Ascending aorta (tissue), 2 donors: ENCODE results near the gene STX3. TPM values are rescaled to one million over a fixed set of nuclear protein-coding genes. Genes with fewer than 3 reads are reported as not detected.
"Not testable (repeated sequence)": the region's sequence is repeated elsewhere in the genome, so short reads cannot be mapped to it uniquely, and the experiment has no call there.

Experiments
- DNase-seq, 2 donors: peaks; one replicate each; pipeline ENCODE4 v3.0.0-alpha.2; 2019; ENCODE audit warnings: low spot score in 2 of 2
- H3K27ac ChIP-seq, 2 donors: fragments of 200-600 bp; sonication (generic); one replicate each; pipeline ENCODE4 v1.5.1; 2016 to 2017; ENCODE audit warnings: mild to moderate bottlenecking in 1 of 2
- H3K27me3 ChIP-seq: fragments of 200-600 bp; sonication (generic); one replicate; pipeline ENCODE4 v1.5.1; 2017
- H3K36me3 ChIP-seq, 2 donors: fragments of 200-600 bp; sonication (generic); one replicate each; pipeline ENCODE4 v1.5.1; 2016
- H3K4me1 ChIP-seq, 2 donors: fragments of 200-600 bp; sonication (generic); one replicate each; pipeline ENCODE4 v1.5.1; 2016 to 2017; ENCODE audit warnings: mild to moderate bottlenecking in 1 of 2
- H3K4me3 ChIP-seq, 2 donors: fragments of 200-600 bp; sonication (generic); one replicate each; pipeline ENCODE4 v1.5.1; 2016 to 2017; ENCODE audit warnings: mild to moderate bottlenecking in 1 of 2
- H3K9me3 ChIP-seq, 2 donors: fragments of 200-600 bp; sonication (generic); one replicate each; pipeline ENCODE4 v1.5.1; 2016
- CTCF ChIP-seq, 3 experiments: fragments of 200-600 bp in 2 of 3; fragments of 450-650 bp in 1 of 3; sonication (generic) in 2 of 3; IDR thresholded peaks; one replicate each; pipeline ENCODE4 v1.5.1; 2016 to 2019; ENCODE audit warnings: antibody characterized with exemption in 3 of 3, mild to moderate bottlenecking in 1 of 3, moderate library complexity in 1 of 3
- intact Hi-C: fragments of 100-400 bp; cut with DNase I; formaldehyde crosslinking; loops from one replicate; pipeline ENCODE4 v1.15.1; 2023
- total RNA-seq: library from RNA; depleted of rRNA; stranded (reverse); fragments of >200 nt; gene quantifications from one replicate; pipeline ENCODE4 v1.1.0, GENCODE V29; 2016

Gene STX3
- total RNA-seq, 1 donor from 2014 or later = 18.0 TPM

GRCh38 chr11:59841514-59841913, 86.3 kb downstream of the STX3 start:
- intact Hi-C loops = no loop called here
- Histone ChIP-seq H3K9me3 (no peaks in the 10 kb centered on the region), H3K4me3 (no peak overlapping the region), H3K27ac (no peak overlapping the region), H3K4me1 (no peaks in the 10 kb centered on the region), H3K36me3 (no peaks in the 10 kb centered on the region), H3K27me3 (no peaks in the 10 kb centered on the region)
- TF ChIP-seq CTCF (IDR thresholded peaks at IDR 0.05) = no peak
- DNase-seq = no peak

DNA sequence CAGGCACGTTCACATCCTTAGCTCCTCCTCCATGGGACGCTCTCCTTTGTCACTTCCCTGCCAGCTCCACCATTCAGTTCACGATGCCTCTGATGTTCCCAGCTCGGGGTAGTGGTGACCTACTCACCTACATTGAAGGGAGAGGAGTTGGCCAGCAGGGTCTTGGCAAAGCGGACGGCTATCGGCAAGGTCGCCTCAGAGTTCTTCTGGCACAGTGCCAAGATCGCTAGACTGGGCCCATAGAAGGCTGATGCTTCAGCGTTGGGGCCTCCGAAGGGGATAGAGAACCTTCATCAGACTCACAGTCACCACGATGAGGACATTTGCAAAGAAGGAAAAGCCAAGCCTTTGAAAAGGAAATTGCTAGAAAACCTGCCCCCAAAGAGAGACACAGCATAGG, 87.1 kb downstream of the STX3 start:
- Histone ChIP-seq H3K27ac (no peak overlapping the region), H3K4me3 (no peak overlapping the region), H3K27me3 (no peaks in the 10 kb centered on the region), H3K36me3 (no peaks in the 10 kb centered on the region), H3K4me1 (no peaks in the 10 kb centered on the region), H3K9me3 (no peaks in the 10 kb centered on the region)
- DNase-seq = no peak
- no peak for TF ChIP-seq CTCF (IDR thresholded peaks at IDR 0.05)
- intact Hi-C loops = no loop called here

- no peak for DNase-seq
- H3K27me3 ChIP-seq = no peaks in the 10 kb centered on the region
- TF ChIP-seq CTCF (IDR thresholded peaks at IDR 0.05) = no peak
- H3K4me3 ChIP-seq = no peak within 1 kb of the TSS
- H3K9me3 ChIP-seq = no peaks in the 10 kb centered on the region
- no peaks in the 10 kb centered on the region for H3K36me3 ChIP-seq
- H3K4me1 ChIP-seq = no peaks in the 10 kb centered on the region
- H3K27ac ChIP-seq = no peak within 1 kb of the TSS
- intact Hi-C loops = no loop called here
These were observed 90.2 kb downstream of the STX3 start, which contains the start of gene CBLIF for GRCh38 chr11:59845399-59845798. Gene CBLIF, minus strand, starts transcription at chr11:59845499. Its CDS starts 46 bp downstream, at chr11:59845453.

- H3K4me3 ChIP-seq = no peak overlapping the region
- no peak for DNase-seq
- H3K4me1 ChIP-seq = no peaks in the 10 kb centered on the region
- intact Hi-C loops = no loop called here
- H3K36me3 ChIP-seq = no peaks in the 10 kb centered on the region
- no peaks in the 10 kb centered on the region for H3K27me3 ChIP-seq
- TF ChIP-seq CTCF (IDR thresholded peaks at IDR 0.05) = no peak
- no peak overlapping the region for H3K27ac ChIP-seq
- no peaks in the 10 kb centered on the region for H3K9me3 ChIP-seq
These were observed 91.4 kb downstream of the STX3 start for GRCh38 chr11:59846556-59846955.

GRCh38 chr11:59847626-59848025, 92.5 kb downstream of the STX3 start:
- TF ChIP-seq CTCF (IDR thresholded peaks at IDR 0.05) = no peak
- no peak overlapping the region for H3K4me3 ChIP-seq
- H3K27ac ChIP-seq = no peak overlapping the region
- H3K9me3 ChIP-seq = no peaks in the 10 kb centered on the region
- DNase-seq = no peak
- intact Hi-C loops = no loop called here
- no peaks in the 10 kb centered on the region for H3K4me1 ChIP-seq
- no peaks in the 10 kb centered on the region for H3K27me3 ChIP-seq
- H3K36me3 ChIP-seq = no peaks in the 10 kb centered on the region

- DNase-seq, H3K27ac ChIP-seq, H3K36me3 ChIP-seq, H3K4me3 ChIP-seq, H3K27me3 ChIP-seq, H3K9me3 ChIP-seq, intact Hi-C loops, H3K4me1 ChIP-seq: not testable (repeated sequence)
These were observed 93.3 kb downstream of the STX3 start for GRCh38 chr11:59848439-59848838.
